PC-3 (cell line): Measurements from ENCODE around the gene POLR3E. TPM values are rescaled to one million over a fixed set of nuclear protein-coding genes. Genes with fewer than 3 reads are reported as not detected.

Experiments
- ATAC-seq: fragments of 200-7000 bp; cut with Tn5 transposase; 2 replicates; pipeline ENCODE4 v1.9.1; 2020; ENCODE audit warnings: mild to moderate bottlenecking, moderate library complexity
- BruUV-seq: library from RNA; stranded (reverse); fragments of 400-500 nt; replicated peaks from 2 replicates; lab custom pipeline; 2021; lab: Mats Ljungman, UMichigan
- CTCF ChIA-PET: fragments of 300-600 bp; sonication (Branson Sonifier 250); formaldehyde crosslinking; loops from one replicate; lab custom pipeline; 2022; ENCODE audit warnings: antibody characterized with exemption; lab: Charles Lee
- POLR2A ChIA-PET: fragments of 300-600 bp; sonication (Branson Sonifier 250); formaldehyde crosslinking; loops from one replicate; lab custom pipeline; 2022; ENCODE audit warnings: antibody characterized with exemption; ENCODE audit not compliant: unreplicated experiment; lab: Charles Lee
- DNase-seq: peaks from one replicate; pipeline ENCODE4 v3.0.0-alpha.2; 2015
- H2AFZ ChIP-seq: fragments of 300-600 bp; sonication (generic); 2 replicates; pipeline ENCODE4 v1.6.0; 2016; ENCODE audit warnings: antibody characterized with exemption, low read length
- H3F3A ChIP-seq: fragments of 300-600 bp; sonication (generic); one replicate; pipeline ENCODE4 v1.6.0; 2017; ENCODE audit warnings: antibody characterized with exemption, low read length, control low read depth, mild to moderate bottlenecking; ENCODE audit not compliant: unreplicated experiment
- H3K27ac ChIP-seq: fragments of 300-600 bp; sonication (generic); 2 replicates; pipeline ENCODE4 v1.5.1; 2016; ENCODE audit warnings: mild to moderate bottlenecking, low read length
- H3K27me3 ChIP-seq: fragments of 300-600 bp; sonication (generic); 2 replicates; pipeline ENCODE4 v1.6.1; 2016; ENCODE audit warnings: low read length, mixed read lengths
- H3K36me3 ChIP-seq: fragments of 300-600 bp; sonication (generic); 2 replicates; pipeline ENCODE4 v1.6.1; 2016; ENCODE audit warnings: low read depth, mixed run types, low read length, mixed read lengths
- H3K4me1 ChIP-seq: fragments of 300-600 bp; sonication (generic); 2 replicates; pipeline ENCODE4 v1.5.1; 2016; ENCODE audit warnings: low read length; ENCODE audit not compliant: insufficient read depth
- H3K4me2 ChIP-seq: fragments of 300-600 bp; sonication (generic); 2 replicates; pipeline ENCODE4 v1.6.0; 2016; ENCODE audit warnings: low read length
- H3K4me3 ChIP-seq: fragments of 300-600 bp; sonication (generic); 2 replicates; pipeline ENCODE4 v1.5.1; 2016; ENCODE audit warnings: mild to moderate bottlenecking, low read length, mixed read lengths
- H3K79me2 ChIP-seq: fragments of 300-600 bp; sonication (generic); 2 replicates; pipeline ENCODE4 v1.6.1; 2017; ENCODE audit warnings: low read length, mixed read lengths
- H3K9ac ChIP-seq: fragments of 300-600 bp; sonication (generic); 2 replicates; pipeline ENCODE4 v1.6.0; 2016; ENCODE audit warnings: mild to moderate bottlenecking, low read length
- H3K9me2 ChIP-seq: fragments of 300-600 bp; sonication (generic); replicated peaks from 2 replicates; pipeline ENCODE4 v1.6.1; 2016; ENCODE audit warnings: mixed run types, low read length, mixed read lengths
- H3K9me3 ChIP-seq: fragments of 300-600 bp; sonication (generic); 2 replicates; pipeline ENCODE4 v1.6.1; 2016; ENCODE audit warnings: low read length, mixed read lengths
- H4K20me1 ChIP-seq: fragments of 300-600 bp; sonication (generic); 2 replicates; pipeline ENCODE4 v1.6.1; 2016; ENCODE audit warnings: low read length, mixed read lengths
- CTCF ChIP-seq: fragments of 300-600 bp; sonication (generic); conservative IDR thresholded peaks from 2 replicates; pipeline ENCODE4 v1.5.1; 2017; ENCODE audit warnings: antibody characterized with exemption, low read depth, mild to moderate bottlenecking, low read length
- EZH2 ChIP-seq: fragments of 300-600 bp; sonication (generic); IDR thresholded peaks from one replicate; pipeline ENCODE4 v1.6.1; 2017; ENCODE audit warnings: antibody characterized with exemption, mild to moderate bottlenecking, low read length; ENCODE audit not compliant: unreplicated experiment
- EZH2phosphoT487 ChIP-seq: fragments of 300-600 bp; sonication (generic); IDR thresholded peaks from 2 replicates; pipeline ENCODE4 v1.6.1; 2018; ENCODE audit warnings: mild to moderate bottlenecking, antibody characterized with exemption, low read length, borderline replicate concordance
- intact Hi-C: fragments of 100-400 bp; cut with micrococcal nuclease; formaldehyde crosslinking; loops from 2 replicates; pipeline ENCODE4 v1.9.0; 2023
- total RNA-seq: library from RNA; depleted of rRNA; stranded (reverse); fragments of >200 nt; gene quantifications from 2 replicates; pipeline ENCODE4 v1.2.3, GENCODE V29; 2014

Gene POLR3E
- total RNA-seq, 1 experiment from 2014 or later = 48.8 TPM

- POLR2A ChIA-PET = no interaction called here
- Histone ChIP-seq H4K20me1 (no peaks in the 10 kb centered on the region), H3K9me2 (no peaks in the 10 kb centered on the region), H3K4me1 (no peaks in the 10 kb centered on the region), H3F3A (no peaks in the 10 kb centered on the region), H3K27me3 (no peaks in the 10 kb centered on the region), H3K79me2 (no peaks in the 10 kb centered on the region), H3K36me3 (peaks cover 10% of the 10 kb centered on the region; the same call in 1 of the 2 replicates), H3K27ac (no peak overlapping the region), H3K9me3 (no peaks in the 10 kb centered on the region), H3K4me2 (no peak overlapping the region), H3K4me3 (no peak overlapping the region), H2AFZ (no peak overlapping the region), H3K9ac (no peak overlapping the region)
- ATAC-seq (no peak), DNase-seq (no peak)
- no TSS peak for BruUV-seq
- TF ChIP-seq EZH2 (no peak), CTCF (no peak)
- CTCF ChIA-PET = no interaction called here
- intact Hi-C loops = loop anchor here (10.0 kb wide), 1 partner anchor 47 kb away; the partner anchor contains the start of gene CDR2
Measured at GRCh38 chr16:22328081-22328725, 31.0 kb downstream of the POLR3E start.

- Histone ChIP-seq H3K79me2 (no peaks in the 10 kb centered on the region), H3K36me3 (peaks cover 18% of the 10 kb centered on the region), H4K20me1 (no peaks in the 10 kb centered on the region), H3K9me2 (no peaks in the 10 kb centered on the region), H3K4me2 (no peak overlapping the region), H3K27ac (no peak overlapping the region), H3K9me3 (no peaks in the 10 kb centered on the region), H3K4me1 (no peaks in the 10 kb centered on the region), H3F3A (no peaks in the 10 kb centered on the region), H3K27me3 (no peaks in the 10 kb centered on the region), H2AFZ (no peak overlapping the region), H3K4me3 (no peak overlapping the region), H3K9ac (no peak overlapping the region)
- CTCF ChIA-PET = no interaction called here
- TF ChIP-seq EZH2 (no peak), EZH2phosphoT487 (no peak), CTCF (no peak)
- DNase-seq (no peak), ATAC-seq (no peak)
- BruUV-seq = no TSS peak
- intact Hi-C loops = loop anchor here (10.0 kb wide), 1 partner anchor 46 kb away; the partner anchor contains the start of gene CDR2
- POLR2A ChIA-PET = no interaction called here
Measured at GRCh38 chr16:22329199-22329695, 32.0 kb downstream of the POLR3E start.

GRCh38 chr16:22330326-22330725 is 33.1 kb downstream of the POLR3E start:
- CTCF ChIA-PET = no interaction called here
- POLR2A ChIA-PET = no interaction called here

More at GRCh38 chr16:22330326-22330725, 33.1 kb downstream of the POLR3E start:
- Histone ChIP-seq H3K79me2 (no peaks in the 10 kb centered on the region), H3K4me2 (no peak overlapping the region), H2AFZ (no peak overlapping the region), H3K9me3 (no peaks in the 10 kb centered on the region), H4K20me1 (no peaks in the 10 kb centered on the region), H3F3A (no peaks in the 10 kb centered on the region), H3K27ac (no peak overlapping the region), H3K9ac (no peak overlapping the region), H3K4me1 (no peaks in the 10 kb centered on the region), H3K9me2 (no peaks in the 10 kb centered on the region), H3K27me3 (no peaks in the 10 kb centered on the region), H3K4me3 (no peak overlapping the region), H3K36me3 (peaks cover 28% of the 10 kb centered on the region)
- no TSS peak for BruUV-seq
- intact Hi-C loops = no loop called here
- no peak for ATAC-seq
- TF ChIP-seq EZH2 = no peak
- no peak for TF ChIP-seq CTCF
- no peak for TF ChIP-seq EZH2phosphoT487
- no peak for DNase-seq
